ENCODE data around the gene MTPN.
A peak's percentile ranks its signal among the peaks of the same experiment; 100 is the strongest.

MTPN gene

GRCh38 chr7:135977007-135977741 lies at the start of gene MTPN:
Gene MTPN (minus strand): TSS chr7:135977359. CDS start chr7:135977100, 259 bp downstream.
- peak; percentile 90 to 98 (median 95) for DNase-seq

- no peak for DNase-seq
Observed at GRCh38 chr7:136026209-136026608, 49.0 kb upstream of the MTPN start.

GRCh38 chr7:136023134-136023869 lies 46.1 kb upstream of the MTPN start:
- no peak for DNase-seq

- no peak for DNase-seq
Observed at GRCh38 chr7:136020556-136020955, 43.4 kb upstream of the MTPN start.

GRCh38 chr7:136018104-136018503 lies 40.9 kb upstream of the MTPN start:
- DNase-seq: no peak

- no peak for DNase-seq
Observed at GRCh38 chr7:136016649-136017395, 39.7 kb upstream of the MTPN start.

- no peak for DNase-seq
Observed at GRCh38 chr7:136015638-136016037, 38.5 kb upstream of the MTPN start.

- DNase-seq: no peak
Observed at GRCh38 chr7:136014659-136015058, 37.5 kb upstream of the MTPN start.

GRCh38 chr7:136012238-136012637 lies 35.1 kb upstream of the MTPN start:
- DNase-seq: no peak

- peak in 3 of 6 experiments; percentile 5 to 59 (median 26) for DNase-seq
Observed at GRCh38 chr7:136009488-136010079, 32.4 kb upstream of the MTPN start.

GRCh38 chr7:136006208-136006607 lies 29.0 kb upstream of the MTPN start:
- no peak for DNase-seq

- DNase-seq: no peak
Observed at GRCh38 chr7:136004083-136004482, 26.9 kb upstream of the MTPN start.

- no peak for DNase-seq
Observed at GRCh38 chr7:136002802-136003201, 25.6 kb upstream of the MTPN start.

GRCh38 chr7:136000288-136000913 lies 23.2 kb upstream of the MTPN start:
- DNase-seq: no peak

- DNase-seq: no peak
Observed at GRCh38 chr7:135998081-135998480, 20.9 kb upstream of the MTPN start.

- no peak for DNase-seq
Observed at GRCh38 chr7:135995748-135996147, 18.6 kb upstream of the MTPN start.

- no peak for DNase-seq
Observed at GRCh38 chr7:135994466-135995205, 17.5 kb upstream of the MTPN start.

GRCh38 chr7:135993950-135994349 lies 16.8 kb upstream of the MTPN start:
- DNase-seq: no peak

- no peak for DNase-seq
Observed at GRCh38 chr7:135991906-135992305, 14.7 kb upstream of the MTPN start.

- DNase-seq: no peak
Observed at GRCh38 chr7:135991322-135991721, 14.2 kb upstream of the MTPN start.

- no peak for DNase-seq
Observed at GRCh38 chr7:135990258-135990657, 13.1 kb upstream of the MTPN start.
